Gastrocnemius medialis (tissue), 4 donors: ENCODE results near the gene PNPLA3. TPM values are rescaled to one million over a fixed set of nuclear protein-coding genes. Genes with fewer than 3 reads are reported as not detected.
"Not testable (repeated sequence)": the region's sequence is repeated elsewhere in the genome, so short reads cannot be mapped to it uniquely, and the experiment has no call there.

ENCODE experiments used
- ATAC-seq, 2 donors: fragments of 150-250 bp; one replicate each; pipeline ENCODE4 v1.9.1; 2016
- DNase-seq, 2 donors: peaks; one replicate each; pipeline ENCODE4 v3.0.0-alpha.2; 2019
- H3K27ac ChIP-seq, 4 donors: fragments of 200-600 bp; sonication (generic); 1 replicate in 1 of 4; 2 replicates in 3 of 4; pipeline ENCODE4 v1.5.1; 2016 to 2018; ENCODE audit warnings: mild to moderate bottlenecking in 2 of 4, moderate library complexity in 1 of 4
- H3K27me3 ChIP-seq, 3 donors: fragments of 200-600 bp; sonication (generic) in 2 of 3; 1 replicate in 1 of 3; 2 replicates in 2 of 3; pipeline versions ENCODE4 v1.5.1 to v1.6.0; 2016 to 2019; ENCODE audit warnings: mild to moderate bottlenecking in 1 of 3, moderate library complexity in 1 of 3
- H3K36me3 ChIP-seq, 2 donors: fragments of 200-600 bp; sonication (generic) in 1 of 2; one replicate each; pipeline ENCODE4 v1.5.1; 2017 to 2018
- H3K4me1 ChIP-seq, 2 donors: fragments of 200-600 bp; sonication (generic) in 1 of 2; one replicate each; pipeline ENCODE4 v1.5.1; 2016 to 2017; ENCODE audit warnings: mild to moderate bottlenecking in 2 of 2
- H3K4me3 ChIP-seq, 4 donors: fragments of 200-600 bp; sonication (generic) in 3 of 4; 1 replicate in 1 of 4; 2 replicates in 3 of 4; pipeline ENCODE4 v1.5.1; 2016 to 2019; ENCODE audit warnings: mild to moderate bottlenecking in 2 of 4
- H3K9me3 ChIP-seq, 3 donors: fragments of 200-600 bp; sonication (generic) in 2 of 3; 1 replicate in 1 of 3; 2 replicates in 2 of 3; pipeline ENCODE4 v1.5.1; 2016 to 2019
- CTCF ChIP-seq, 5 experiments: fragments of 450-650 bp in 3 of 5; fragments of 200-600 bp in 2 of 5; sonication (generic) in 2 of 5; IDR thresholded peaks in 4 of 5; conservative IDR thresholded peaks in 1 of 5; 1 replicate in 4 of 5; 2 replicates in 1 of 5; pipeline ENCODE4 v1.5.1; 2016 to 2019; ENCODE audit warnings: antibody characterized with exemption in 5 of 5, mild to moderate bottlenecking in 3 of 5, moderate library complexity in 3 of 5
- POLR2A ChIP-seq, 2 donors: fragments of 450-650 bp; IDR thresholded peaks; one replicate each; pipeline ENCODE4 v1.6.1; 2017; ENCODE audit warnings: antibody characterized with exemption in 2 of 2, mild to moderate bottlenecking in 2 of 2, moderate library complexity in 2 of 2
- in situ Hi-C, 4 donors: fragments of 200-750 bp; cut with MboI; loops; one replicate each; pipeline versions ENCODE4 v1.15.0 to v1.8.0; 2017; ENCODE audit warnings: low sequenced_read_pairs in 4 of 4
- intact Hi-C: fragments of 100-400 bp; cut with DNase I; formaldehyde crosslinking; loops from one replicate; pipeline ENCODE4 v1.15.1; 2023; ENCODE audit warnings: low total_unique reads
- total RNA-seq, 4 donors: library from RNA; depleted of rRNA; stranded (reverse); fragments of >200 nt; gene quantifications; one replicate each; pipeline versions ENCODE4 v1.1.0 to v1.2.3, GENCODE V29; 2016

PNPLA3 gene
- total RNA-seq, 4 donors from 2014 or later = 0.58 to 2.3 (median 1.4) TPM; not detected in 1

- in situ Hi-C loops = no loop called here
- H3K9me3 ChIP-seq = no peaks in the 10 kb centered on the region
Observed at GRCh38 chr22:43897751-43898261, 25.8 kb upstream of the PNPLA3 start.

GRCh38 chr22:43900206-43900605 lies 23.4 kb upstream of the PNPLA3 start:
- Histone ChIP-seq H3K4me1 (no peaks in the 10 kb centered on the region), H3K27ac (no peak overlapping the region), H3K36me3 (no peaks in the 10 kb centered on the region), H3K9me3 (no peaks in the 10 kb centered on the region), H3K4me3 (no peak overlapping the region), H3K27me3 (peaks cover 2 to 4% (median 4%) of the 10 kb centered on the region in 3 donors)
- intact Hi-C loops (no loop called here), in situ Hi-C loops (no loop called here)
- no peak for TF ChIP-seq POLR2A (IDR thresholded peaks at IDR 0.05)
- TF ChIP-seq CTCF (IDR thresholded peaks at IDR 0.05 in 4 of 5, conservative IDR thresholded peaks at IDR 0.05 in 1 of 5) = no peak
- DNase-seq = no peak
- ATAC-seq = no peak

More at GRCh38 chr22:43897751-43898261, 25.8 kb upstream of the PNPLA3 start:
- Histone ChIP-seq H3K4me3 (no peak overlapping the region), H3K27ac (no peak overlapping the region), H3K4me1 (no peaks in the 10 kb centered on the region), H3K36me3 (no peaks in the 10 kb centered on the region), H3K27me3 (peaks cover 2 to 7% (median 3%) of the 10 kb centered on the region in 3 donors)
- intact Hi-C loops = no loop called here
- ATAC-seq = no peak
- no peak for TF ChIP-seq CTCF (IDR thresholded peaks at IDR 0.05 in 4 of 5, conservative IDR thresholded peaks at IDR 0.05 in 1 of 5)
- no peak for TF ChIP-seq POLR2A (IDR thresholded peaks at IDR 0.05)
- DNase-seq = no peak

- peak in 1 of 2 donors; percentile 45 for ATAC-seq
- Histone ChIP-seq H3K27me3 (peaks cover 4 to 7% (median 6%) of the 10 kb centered on the region in 3 donors), H3K4me1 (no peaks in the 10 kb centered on the region), H3K4me3 (no peak overlapping the region), H3K27ac (no peak overlapping the region), H3K36me3 (no peaks in the 10 kb centered on the region), H3K9me3 (no peaks in the 10 kb centered on the region)
- in situ Hi-C loops = no loop called here
- no peak for DNase-seq
- intact Hi-C loops = no loop called here
- TF ChIP-seq CTCF (IDR thresholded peaks at IDR 0.05 in 4 of 5, conservative IDR thresholded peaks at IDR 0.05 in 1 of 5) (no peak), POLR2A (IDR thresholded peaks at IDR 0.05) (no peak)
Observed at GRCh38 chr22:43901976-43902643, 21.5 kb upstream of the PNPLA3 start.

GRCh38 chr22:43903033-43903432 lies 20.6 kb upstream of the PNPLA3 start:
- H3K9me3 ChIP-seq, H3K27me3 ChIP-seq, H3K36me3 ChIP-seq, H3K27ac ChIP-seq, intact Hi-C loops, in situ Hi-C loops, H3K4me1 ChIP-seq, ATAC-seq, H3K4me3 ChIP-seq, DNase-seq: not testable (repeated sequence)

GRCh38 chr22:43904412-43904811 lies 19.2 kb upstream of the PNPLA3 start:
- intact Hi-C loops, H3K27ac ChIP-seq, H3K4me1 ChIP-seq, H3K9me3 ChIP-seq, H3K4me3 ChIP-seq, H3K27me3 ChIP-seq, in situ Hi-C loops, H3K36me3 ChIP-seq, ATAC-seq: not testable (repeated sequence)
- TF ChIP-seq CTCF (IDR thresholded peaks at IDR 0.05 in 4 of 5, conservative IDR thresholded peaks at IDR 0.05 in 1 of 5) = peak in 2 of 5 experiments; percentile 22
- peak in 1 of 2 donors; percentile 50 for DNase-seq
